HFFc6 (cell line): ENCODE measurements around the gene KCNF1. TPM values are rescaled to one million over a fixed set of nuclear protein-coding genes. Genes with fewer than 3 reads are reported as not detected.

ENCODE experiments used
- DNase-seq: peaks from one replicate; pipeline ENCODE4 v3.0.0-alpha.2; 2018
- H3K27ac Mint-ChIP-seq: 2 replicates; pipeline ENCODE4 v1.8.0; 2020; ENCODE audit warnings: mild to moderate bottlenecking, mixed read lengths
- H3K27me3 Mint-ChIP-seq: 2 replicates; pipeline ENCODE4 v1.8.0; 2021; ENCODE audit warnings: mild to moderate bottlenecking, moderate library complexity, mixed read lengths; ENCODE audit not compliant: insufficient read depth
- H3K36me3 Mint-ChIP-seq: 2 replicates; pipeline ENCODE4 v1.8.0; 2021; ENCODE audit warnings: low read depth, mixed read lengths
- H3K4me1 Mint-ChIP-seq: 2 replicates; pipeline ENCODE4 v1.8.0; 2020; ENCODE audit warnings: low read depth, mixed read lengths
- H3K4me3 Mint-ChIP-seq: 2 replicates; pipeline ENCODE4 v1.8.0; 2020; ENCODE audit warnings: mild to moderate bottlenecking, moderate library complexity, mixed read lengths
- H3K9me3 Mint-ChIP-seq: 2 replicates; pipeline ENCODE4 v1.8.0; 2020; ENCODE audit warnings: mild to moderate bottlenecking, mixed read lengths
- CTCF ChIP-seq: fragments of 200-600 bp; sonication (generic); IDR thresholded peaks from 2 replicates; pipeline ENCODE4 v1.5.0; 2021; ENCODE audit warnings: antibody characterized with exemption, mild to moderate bottlenecking
- total RNA-seq, 6 experiments: library from RNA; stranded (reverse); fragmentation: NEBNext Ultra II Directional; extraction: Animal tissue kit (Norgen Biotek cat#: 25700); gene quantifications; 2 replicates in 1 of 6; 3 replicates in 5 of 6; pipeline ENCODE4 v1.2.3, GENCODE V29; 2021

KCNF1 gene
- total RNA-seq, 6 experiments from 2014 or later = 0.14 to 0.26 (median 0.18) TPM; not detected in 3

- peaks cover 45% of the 10 kb centered on the region for H3K27me3 Mint-ChIP-seq
- no peak for DNase-seq
- no peak for TF ChIP-seq CTCF
- H3K36me3 Mint-ChIP-seq = no peaks in the 10 kb centered on the region
- H3K9me3 Mint-ChIP-seq = no peaks in the 10 kb centered on the region
- H3K27ac Mint-ChIP-seq = no peak overlapping the region
- H3K4me1 Mint-ChIP-seq = peaks cover 19% of the 10 kb centered on the region
- H3K4me3 Mint-ChIP-seq = no peak overlapping the region
These were observed 24.3 kb upstream of the KCNF1 start for GRCh38 chr2:10887476-10887875.

- no peaks in the 10 kb centered on the region for H3K36me3 Mint-ChIP-seq
- H3K4me3 Mint-ChIP-seq = no peak overlapping the region
- no peak for TF ChIP-seq CTCF
- peaks cover 14% of the 10 kb centered on the region for H3K4me1 Mint-ChIP-seq
- H3K27me3 Mint-ChIP-seq = peaks cover 40% of the 10 kb centered on the region
- no peak overlapping the region for H3K27ac Mint-ChIP-seq
- H3K9me3 Mint-ChIP-seq = no peaks in the 10 kb centered on the region
- DNase-seq = no peak
These were observed 22.0 kb upstream of the KCNF1 start for GRCh38 chr2:10889651-10890215.

- TF ChIP-seq CTCF = no peak
- Mint-ChIP-seq H3K4me1 (peaks cover 14% of the 10 kb centered on the region), H3K36me3 (no peaks in the 10 kb centered on the region), H3K27me3 (peaks cover 37% of the 10 kb centered on the region), H3K9me3 (no peaks in the 10 kb centered on the region), H3K4me3 (no peak overlapping the region), H3K27ac (no peak overlapping the region)
- DNase-seq = no peak
These were observed 20.9 kb upstream of the KCNF1 start for GRCh38 chr2:10890706-10891270.

- peaks cover 14% of the 10 kb centered on the region for H3K4me1 Mint-ChIP-seq
- no peak overlapping the region for H3K27ac Mint-ChIP-seq
- DNase-seq = no peak
- TF ChIP-seq CTCF = no peak
- H3K4me3 Mint-ChIP-seq = no peak overlapping the region
- H3K9me3 Mint-ChIP-seq = no peaks in the 10 kb centered on the region
- H3K36me3 Mint-ChIP-seq = no peaks in the 10 kb centered on the region
- peaks cover 37% of the 10 kb centered on the region for H3K27me3 Mint-ChIP-seq
These were observed 20.3 kb upstream of the KCNF1 start for GRCh38 chr2:10891390-10891789.

- peaks cover 14% of the 10 kb centered on the region for H3K4me1 Mint-ChIP-seq
- H3K27ac Mint-ChIP-seq = no peak overlapping the region
- H3K9me3 Mint-ChIP-seq = no peaks in the 10 kb centered on the region
- H3K4me3 Mint-ChIP-seq = no peak overlapping the region
- H3K36me3 Mint-ChIP-seq = no peaks in the 10 kb centered on the region
- H3K27me3 Mint-ChIP-seq = peaks cover 37% of the 10 kb centered on the region
- no peak for TF ChIP-seq CTCF
- DNase-seq = no peak
These were observed 19.9 kb upstream of the KCNF1 start for GRCh38 chr2:10891848-10892247.
